ENCODE measurements around the gene PXDC1.

- TF ChIP-seq POLR2A (IDR thresholded peaks at IDR 0.05) (no peak), CTCF (IDR thresholded peaks at IDR 0.05) (no peak)
Observed at GRCh38 chr6:3699231-3699630, 52.3 kb downstream of the PXDC1 start.

All from adrenal gland (tissue), 5 donors.